GM12873 (cell line): Measurements from ENCODE around the gene CDH16.

Experiments
- CTCF ChIP-seq: IDR thresholded peaks from 2 replicates; pipeline ENCODE4 v1.5.1; 2012; ENCODE audit warnings: low read depth, mild to moderate bottlenecking, moderate library complexity, low read length, control low read depth; ENCODE audit not compliant: insufficient read depth; ENCODE audit errors: missing control alignments

The CDH16 gene

GRCh38 chr16:66886321-66886720 lies 32.4 kb downstream of the CDH16 start:
- no peak for TF ChIP-seq CTCF

DNA sequence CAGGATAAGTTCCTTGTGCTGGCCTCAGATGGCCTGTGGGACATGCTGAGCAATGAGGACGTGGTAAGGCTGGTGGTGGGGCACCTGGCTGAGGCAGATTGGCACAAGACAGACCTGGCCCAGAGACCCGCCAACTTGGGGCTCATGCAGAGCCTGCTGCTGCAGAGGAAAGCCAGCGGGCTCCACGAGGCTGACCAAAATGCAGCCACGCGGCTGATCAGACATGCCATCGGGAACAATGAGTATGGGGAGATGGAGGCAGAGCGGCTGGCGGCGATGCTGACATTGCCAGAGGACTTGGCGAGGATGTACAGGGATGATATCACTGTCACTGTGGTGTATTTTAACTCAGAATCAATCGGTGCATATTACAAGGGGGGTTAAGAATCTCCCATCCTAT lies 33.2 kb downstream of the CDH16 start:
- TF ChIP-seq CTCF: no peak

DNA sequence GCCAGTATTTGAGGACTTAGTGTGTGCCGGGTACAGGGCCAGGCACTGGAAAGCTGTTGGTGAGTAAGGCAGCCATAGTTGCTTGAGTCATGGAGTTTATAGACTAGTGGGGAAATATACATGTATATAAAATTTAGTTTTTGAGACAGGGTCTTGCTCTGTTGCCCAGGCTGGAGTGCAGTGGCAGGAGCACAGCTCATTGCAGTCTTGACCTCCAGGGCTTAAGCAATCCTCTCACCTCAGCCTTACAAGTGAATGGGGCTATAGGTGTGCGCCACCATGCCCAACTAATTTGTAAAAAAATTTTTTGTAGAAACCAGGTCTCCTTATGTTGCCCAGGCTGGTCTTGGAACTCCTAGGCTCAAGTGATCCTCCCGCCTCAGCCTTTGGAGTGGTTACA lies 36.0 kb downstream of the CDH16 start:
- no peak for TF ChIP-seq CTCF

DNA sequence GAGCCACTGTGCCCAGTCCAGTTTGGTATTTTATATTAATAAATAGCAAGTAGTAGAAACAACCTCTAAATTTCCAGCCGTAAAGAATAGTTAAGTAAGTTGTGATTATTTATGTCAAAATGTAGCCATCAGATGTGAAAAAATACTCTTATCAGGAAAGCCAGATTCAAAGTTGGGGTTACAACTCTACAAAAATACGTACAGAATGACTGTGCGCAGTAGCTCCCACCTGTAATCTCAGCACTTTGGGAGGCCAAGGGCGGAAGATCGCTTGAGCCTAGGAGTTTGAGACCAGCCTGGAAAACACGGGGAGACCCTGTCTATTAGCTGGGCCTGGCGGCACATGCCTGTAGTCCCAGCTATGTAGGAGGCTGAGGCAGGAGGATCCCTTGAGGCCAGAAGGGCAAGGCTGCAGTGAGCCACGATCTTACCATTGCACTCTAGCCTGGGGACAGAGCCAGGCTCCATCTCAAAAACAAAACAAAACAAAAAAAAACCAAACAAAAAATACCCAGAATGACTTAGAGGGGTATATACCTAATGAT lies 36.6 kb downstream of the CDH16 start:
- TF ChIP-seq CTCF: no peak

DNA sequence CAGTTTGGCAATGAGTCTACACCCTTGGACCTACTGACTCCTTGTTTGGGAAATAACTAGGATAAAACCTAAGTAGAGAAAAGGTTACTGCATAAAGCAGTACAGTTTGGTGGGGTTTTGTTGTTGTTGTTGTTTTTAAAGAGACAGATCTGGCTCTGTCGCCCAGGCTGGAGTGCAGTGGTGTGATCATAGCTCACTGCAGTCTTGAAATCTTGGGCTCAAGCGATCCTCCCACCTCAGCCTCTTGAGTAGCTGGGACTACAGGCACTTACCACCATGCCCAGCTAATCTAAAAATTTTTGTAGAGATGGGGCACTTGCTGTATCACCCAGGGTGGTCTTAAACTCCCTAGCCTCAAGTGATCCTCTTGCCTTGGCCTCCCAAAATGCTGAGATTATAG lies 37.1 kb downstream of the CDH16 start:
- no peak for TF ChIP-seq CTCF

- TF ChIP-seq CTCF: no peak
Measured at GRCh38 chr16:66881014-66881417, 37.7 kb downstream of the CDH16 start.

DNA sequence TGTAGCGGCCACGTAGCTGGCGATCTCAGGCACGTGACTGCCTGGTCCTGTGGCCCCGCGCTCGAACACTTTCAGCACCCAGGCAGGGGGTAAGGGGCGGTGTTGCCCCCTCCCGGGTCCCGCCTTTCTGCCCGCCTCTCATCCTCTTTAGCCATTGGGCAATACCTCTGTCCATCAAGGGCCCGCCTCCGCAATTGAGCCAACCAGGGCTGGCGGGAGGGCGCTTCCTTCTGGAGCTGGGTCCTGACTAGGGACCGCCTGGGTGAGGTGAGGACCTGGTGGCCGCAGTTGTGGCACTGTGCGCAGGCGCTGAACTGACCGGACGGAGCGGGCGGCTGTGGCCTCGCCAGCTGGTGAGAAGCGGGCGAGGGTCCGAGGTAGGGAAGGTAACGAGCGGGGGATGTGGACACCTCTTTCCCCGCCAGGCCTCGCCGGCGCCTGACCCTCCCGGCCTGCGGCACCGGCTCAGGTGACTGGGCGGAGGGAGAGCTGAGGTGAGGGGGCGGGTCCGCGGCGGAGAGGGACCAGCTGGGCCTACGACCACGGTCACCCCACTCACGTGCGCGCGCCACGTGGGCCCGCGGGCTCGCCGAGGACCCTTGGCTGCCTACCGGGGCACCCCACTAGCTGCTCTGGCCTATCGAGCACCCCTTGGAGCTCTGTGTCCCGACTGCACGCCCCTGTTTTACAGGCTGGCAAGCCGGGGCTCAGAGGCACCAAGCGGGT lies 38.2 kb downstream of the CDH16 start, which contains the start of gene PDP2:
TSS of gene PDP2 (plus strand) at position 228 of the 726 bp plus-strand sequence. CDS start 3,770 bp downstream, outside the sequence.
- no peak for TF ChIP-seq CTCF
